Activated CD8-positive, alpha-beta T cell treated with anti-CD3 and anti-CD28 coated beads, Interleukin-2, amount 10 ng/mL, durations not matched to agents 7 days and 5 days (primary cell): ENCODE data around the gene CARMIL3. TPM values are rescaled to one million over a fixed set of nuclear protein-coding genes. Genes with fewer than 3 reads are reported as not detected.
A peak's percentile ranks its signal among the peaks of the same experiment; 100 is the strongest.

Experiments used
- ATAC-seq: fragments of 150-1000 bp; cut with Tn5 transposase; one replicate; pipeline ENCODE4 v1.10.0; 2021; ENCODE audit warnings: moderate library complexity
- CTCF ChIA-PET: fragments of 350-600 bp; sonication (Branson Sonifier 250); formaldehyde crosslinking; loops from one replicate; lab custom pipeline; 2021; ENCODE audit warnings: antibody characterized with exemption; lab: Charles Lee
- POLR2A ChIA-PET: fragments of 350-600 bp; sonication (Branson Sonifier 250); formaldehyde crosslinking; loops from one replicate; lab custom pipeline; 2021; ENCODE audit warnings: antibody characterized with exemption; lab: Charles Lee
- DNase-seq: peaks from one replicate; pipeline ENCODE4 v3.0.0-alpha.2; 2020
- H3K27ac Mint-ChIP-seq: one replicate; pipeline ENCODE4 v1.8.0; 2021; ENCODE audit warnings: mild to moderate bottlenecking, mixed read lengths
- H3K27me3 Mint-ChIP-seq: one replicate; pipeline ENCODE4 v1.8.0; 2021; ENCODE audit warnings: low read depth, mixed read lengths
- H3K36me3 Mint-ChIP-seq: one replicate; pipeline ENCODE4 v1.8.0; 2021; ENCODE audit warnings: low read depth, mixed read lengths
- H3K4me1 Mint-ChIP-seq: one replicate; pipeline ENCODE4 v1.8.0; 2021; ENCODE audit warnings: low read depth, mixed read lengths
- H3K4me3 Mint-ChIP-seq: one replicate; pipeline ENCODE4 v1.8.0; 2021; ENCODE audit warnings: mild to moderate bottlenecking, mixed read lengths
- H3K9me3 Mint-ChIP-seq: one replicate; pipeline ENCODE4 v1.8.0; 2022; ENCODE audit warnings: mixed read lengths; ENCODE audit not compliant: insufficient read depth
- total RNA-seq, 2 experiments: library from RNA; stranded (reverse); gene quantifications; one replicate each; pipeline ENCODE4 v1.2.3, GENCODE V29; 2021

Gene CARMIL3
- total RNA-seq, 2 experiments from 2014 or later = 0.86 to 0.95 TPM

DNA sequence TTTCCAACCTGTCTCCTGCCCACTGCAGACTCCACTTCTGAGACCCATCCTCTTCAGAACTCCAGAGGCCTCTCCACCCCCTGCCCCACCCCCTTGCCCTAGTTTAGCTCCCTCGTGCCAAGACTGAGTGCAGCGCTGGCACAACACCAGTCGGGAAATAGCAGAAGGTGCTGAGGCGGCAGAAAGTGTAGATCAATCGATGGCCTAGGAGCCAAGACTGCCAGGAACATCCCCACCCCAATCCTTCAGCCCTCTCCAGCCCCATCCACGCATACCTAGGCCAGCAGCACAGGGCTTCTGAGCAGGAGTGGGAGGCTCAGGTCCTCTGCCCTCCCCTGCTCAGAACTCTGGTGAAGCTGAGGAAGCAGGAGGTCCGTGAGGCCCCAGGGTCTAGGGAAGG is 20.6 kb downstream of the CARMIL3 start:
- POLR2A ChIA-PET = interaction anchor here (0.8 kb wide), 1 partner anchor 8 kb away, joined by 3 read pairs; no protein-coding TSS in a partner anchor

GRCh38 chr14:24072881-24073877 is 21.4 kb downstream of the CARMIL3 start:
- Mint-ChIP-seq H3K27ac (no peak overlapping the region), H3K27me3 (peaks cover 9% of the 10 kb centered on the region), H3K36me3 (no peaks in the 10 kb centered on the region), H3K4me3 (no peak overlapping the region), H3K4me1 (peaks cover 23% of the 10 kb centered on the region), H3K9me3 (no peaks in the 10 kb centered on the region)
- ChIA-PET POLR2A (interaction anchor here (1.5 kb wide), 1 partner anchor 88 kb away, joined by 4 read pairs; the partner anchor contains the start of gene IRF9), CTCF (interaction anchor here (0.8 to 3.0 kb wide), 3 partner anchors 7 to 17 kb away, joined by 3 to 19 read pairs (median 9); no protein-coding TSS in a partner anchor)
- ATAC-seq (no peak), DNase-seq (no peak)

More for the DNA sequence above, 20.6 kb downstream of the CARMIL3 start:
- peaks cover 22% of the 10 kb centered on the region for H3K4me1 Mint-ChIP-seq
- H3K36me3 Mint-ChIP-seq = no peaks in the 10 kb centered on the region
- CTCF ChIA-PET = interaction anchor here (0.8 kb wide), 1 partner anchor 8 kb away, joined by 3 read pairs; no protein-coding TSS in a partner anchor
- ATAC-seq (no peak), DNase-seq (no peak)
- peaks cover 9% of the 10 kb centered on the region for H3K27me3 Mint-ChIP-seq
- H3K4me3 Mint-ChIP-seq = no peak overlapping the region
- no peak overlapping the region for H3K27ac Mint-ChIP-seq
- H3K9me3 Mint-ChIP-seq = no peaks in the 10 kb centered on the region

- peaks cover 5% of the 10 kb centered on the region for H3K27me3 Mint-ChIP-seq
- H3K9me3 Mint-ChIP-seq = no peaks in the 10 kb centered on the region
- ChIA-PET POLR2A (interaction anchor here (1.0 to 1.8 kb wide), 6 partner anchors 10 to 86 kb away, joined by 3 to 8 read pairs (median 4); partner anchors contain the start of gene IRF9), CTCF (interaction anchor here (1.3 to 3.0 kb wide), 5 partner anchors 16 to 34 kb away, joined by 3 to 19 read pairs (median 9); no protein-coding TSS in a partner anchor)
- H3K27ac Mint-ChIP-seq = peak overlapping the region; percentile 82
- DNase-seq (no peak), ATAC-seq (no peak)
- no peaks in the 10 kb centered on the region for H3K36me3 Mint-ChIP-seq
- H3K4me1 Mint-ChIP-seq = peaks cover 25% of the 10 kb centered on the region
- H3K4me3 Mint-ChIP-seq = peak overlapping the region; percentile 41
Observed at GRCh38 chr14:24074625-24075484, 23.0 kb downstream of the CARMIL3 start.

DNA sequence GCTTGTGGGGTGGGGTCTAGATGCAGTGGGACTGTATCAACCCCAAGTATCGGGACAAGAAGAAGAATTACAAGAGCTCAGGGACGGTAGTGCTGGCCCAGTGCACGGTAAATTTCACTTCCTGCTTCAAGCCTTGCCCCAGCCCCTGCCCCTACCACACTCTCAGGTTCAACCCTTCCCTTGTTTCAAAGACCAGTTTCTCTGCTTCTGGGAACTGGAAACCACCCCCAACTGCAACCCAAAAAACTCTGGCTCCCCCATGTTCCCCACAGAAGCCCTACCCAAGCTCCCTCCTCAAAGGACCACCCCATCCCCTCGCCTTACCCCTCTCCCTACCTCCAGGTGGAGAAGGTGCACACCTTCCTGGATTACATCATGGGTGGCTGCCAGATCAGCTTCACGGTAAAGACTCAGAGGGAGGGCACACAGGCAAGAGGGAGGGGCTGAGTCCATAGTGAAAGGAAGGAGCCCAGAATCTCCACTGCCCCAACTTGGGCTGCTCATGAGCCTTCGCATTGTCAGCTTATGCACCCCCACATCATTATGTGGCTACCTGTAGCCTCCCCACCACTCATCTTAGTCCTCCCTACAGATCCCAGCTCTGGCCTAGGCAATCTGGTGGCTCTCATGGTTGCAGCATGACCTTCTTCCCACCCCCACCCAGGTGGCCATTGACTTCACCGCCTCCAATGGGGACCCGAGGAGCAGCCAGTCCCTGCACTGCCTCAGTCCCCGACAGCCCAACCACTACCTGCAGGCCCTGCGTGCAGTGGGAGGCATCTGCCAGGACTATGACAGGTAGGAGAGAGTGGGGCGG is 23.9 kb downstream of the CARMIL3 start:
- ChIA-PET POLR2A (interaction anchor here (1.0 to 1.8 kb wide), 5 partner anchors 10 to 86 kb away, joined by 3 to 8 read pairs (median 4); partner anchors contain the start of gene IRF9), CTCF (interaction anchor here (1.3 to 3.0 kb wide), 4 partner anchors 15 to 34 kb away, joined by 3 to 19 read pairs (median 12); no protein-coding TSS in a partner anchor)
- peaks cover 33% of the 10 kb centered on the region for H3K4me1 Mint-ChIP-seq
- DNase-seq (peak; percentile 44), ATAC-seq (peak; percentile 51)
- H3K27me3 Mint-ChIP-seq = peaks cover 2% of the 10 kb centered on the region
- no peaks in the 10 kb centered on the region for H3K36me3 Mint-ChIP-seq
- peak overlapping the region; percentile 82 for H3K27ac Mint-ChIP-seq
- peak overlapping the region; percentile 41 for H3K4me3 Mint-ChIP-seq
- no peaks in the 10 kb centered on the region for H3K9me3 Mint-ChIP-seq

- H3K9me3 Mint-ChIP-seq = no peaks in the 10 kb centered on the region
- peaks cover 36% of the 10 kb centered on the region for H3K4me1 Mint-ChIP-seq
- no peak overlapping the region for H3K27ac Mint-ChIP-seq
- CTCF ChIA-PET = interaction anchor here (1.8 kb wide), 1 partner anchor 18 kb away, joined by 15 read pairs; no protein-coding TSS in a partner anchor
- no peak overlapping the region for H3K4me3 Mint-ChIP-seq
- ATAC-seq (no peak), DNase-seq (no peak)
- H3K27me3 Mint-ChIP-seq = no peaks in the 10 kb centered on the region
- H3K36me3 Mint-ChIP-seq = no peaks in the 10 kb centered on the region
- POLR2A ChIA-PET = interaction anchor here (1.8 kb wide), 1 partner anchor 19 kb away, joined by 8 read pairs; no protein-coding TSS in a partner anchor
Observed at GRCh38 chr14:24076302-24076601, 24.4 kb downstream of the CARMIL3 start.

- no peak overlapping the region for H3K4me3 Mint-ChIP-seq
Observed at GRCh38 chr14:24077086-24077485, 25.3 kb downstream of the CARMIL3 start.

DNA sequence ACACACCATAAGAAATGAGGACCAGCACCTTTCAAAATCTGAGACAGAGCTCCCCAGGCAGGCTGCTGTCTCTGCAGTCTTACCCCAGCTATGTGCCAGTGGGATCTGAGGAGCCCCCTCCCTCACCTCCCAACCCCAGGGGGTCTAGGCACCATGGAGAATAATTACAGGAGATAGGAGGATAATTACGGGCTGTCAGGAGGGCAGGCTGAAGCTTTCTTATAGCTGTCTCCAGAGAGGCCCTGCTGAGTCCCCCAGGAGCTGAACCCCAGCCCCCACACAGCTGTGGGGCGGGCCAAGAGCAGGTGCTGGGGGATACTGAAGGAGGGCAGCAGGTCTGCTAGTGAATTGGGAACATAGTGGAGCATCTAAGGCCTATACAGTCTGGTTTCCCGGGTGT is 26.3 kb downstream of the CARMIL3 start:
- Mint-ChIP-seq H3K27me3 (no peaks in the 10 kb centered on the region), H3K4me1 (peaks cover 46% of the 10 kb centered on the region), H3K9me3 (no peaks in the 10 kb centered on the region), H3K27ac (no peak overlapping the region), H3K4me3 (no peak overlapping the region), H3K36me3 (no peaks in the 10 kb centered on the region)
- POLR2A ChIA-PET = interaction anchor here (1.2 kb wide), 1 partner anchor 17 kb away, joined by 3 read pairs; no protein-coding TSS in a partner anchor
- ATAC-seq = no peak
- DNase-seq = no peak
- CTCF ChIA-PET = interaction anchor here (1.6 to 5.8 kb wide), 2 partner anchors 14 to 26 kb away, joined by 4 to 117 read pairs; partner anchors contain the start of genes CARMIL3 and PCK2

More at GRCh38 chr14:24077086-24077485, 25.3 kb downstream of the CARMIL3 start:
- Mint-ChIP-seq H3K36me3 (no peaks in the 10 kb centered on the region), H3K27me3 (no peaks in the 10 kb centered on the region), H3K4me1 (peaks cover 41% of the 10 kb centered on the region), H3K27ac (no peak overlapping the region), H3K9me3 (no peaks in the 10 kb centered on the region)
- CTCF ChIA-PET = interaction anchor here (0.6 kb wide), 1 partner anchor 13 kb away, joined by 3 read pairs; no protein-coding TSS in a partner anchor
- no peak for ATAC-seq
- POLR2A ChIA-PET = no interaction called here
- DNase-seq = no peak

DNA sequence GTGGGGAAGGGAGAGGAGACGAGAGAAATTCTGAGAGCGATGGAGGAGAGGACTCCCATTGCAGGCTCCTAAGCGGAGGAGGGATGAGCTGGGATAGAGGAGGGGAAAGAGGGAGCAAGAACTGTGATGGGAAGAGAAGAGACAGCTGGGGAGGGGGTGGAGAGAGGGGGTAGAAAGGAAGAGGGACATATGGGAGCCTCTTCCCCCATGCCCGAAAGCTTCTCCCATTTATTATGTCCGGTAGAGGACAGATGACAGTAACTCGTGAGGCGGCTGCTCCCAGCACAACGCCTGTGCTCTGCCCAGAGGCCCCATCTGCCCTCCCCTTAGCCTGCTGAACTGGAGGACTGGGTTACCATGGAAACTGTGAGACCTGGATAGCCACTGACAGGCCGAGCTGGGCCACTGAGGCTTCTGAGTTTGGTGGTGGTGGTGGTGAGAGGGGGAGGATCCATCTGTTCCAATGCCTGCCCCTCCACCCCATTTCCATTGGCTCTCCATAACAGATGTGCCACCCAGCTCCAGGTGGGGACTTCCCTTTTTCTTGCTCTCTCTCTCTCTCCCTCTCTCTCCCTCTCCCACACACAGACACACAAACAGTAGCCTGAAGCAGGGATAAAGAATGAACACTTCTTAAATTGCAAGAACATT is 27.8 kb downstream of the CARMIL3 start:
- Mint-ChIP-seq H3K27me3 (no peaks in the 10 kb centered on the region), H3K9me3 (no peaks in the 10 kb centered on the region), H3K4me1 (peaks cover 46% of the 10 kb centered on the region), H3K27ac (peak overlapping the region; percentile 78), H3K4me3 (no peak overlapping the region), H3K36me3 (no peaks in the 10 kb centered on the region)
- ChIA-PET CTCF (interaction anchor here (0.6 to 5.8 kb wide), 6 partner anchors 13 to 68 kb away, joined by 3 to 117 read pairs (median 24); partner anchors contain the start of genes CARMIL3 and PCK2), POLR2A (interaction anchor here (0.7 to 4.9 kb wide), 8 partner anchors 9 to 109 kb away, joined by 3 to 41 read pairs (median 8); partner anchors contain the start of genes CARMIL3, CPNE6, IPO4 and IRF9)
- no peak for ATAC-seq
- no peak for DNase-seq

- Mint-ChIP-seq H3K36me3 (no peaks in the 10 kb centered on the region), H3K9me3 (no peaks in the 10 kb centered on the region), H3K4me3 (peak overlapping the region; percentile 76), H3K27ac (peak overlapping the region; percentile 78), H3K4me1 (peaks cover 43% of the 10 kb centered on the region), H3K27me3 (no peaks in the 10 kb centered on the region)
- ATAC-seq = no peak
- POLR2A ChIA-PET = interaction anchor here (0.6 to 4.9 kb wide), 13 partner anchors 8 to 109 kb away, joined by 3 to 41 read pairs (median 5); partner anchors contain the start of genes CARMIL3, CPNE6, DCAF11 and IPO4
- DNase-seq = no peak
- CTCF ChIA-PET = interaction anchor here (0.6 to 5.8 kb wide), 10 partner anchors 8 to 127 kb away, joined by 3 to 117 read pairs (median 3); partner anchors contain the start of genes DHRS4, IRF9 and PCK2
Observed at GRCh38 chr14:24080142-24080530, 28.3 kb downstream of the CARMIL3 start.
